Fibroblast of lung (primary cell): Measurements from ENCODE around the gene FRMPD3.

Experiments used
- CTCF ChIP-seq, 2 donors: IDR thresholded peaks in 1 of 2; conservative IDR thresholded peaks in 1 of 2; 1 replicate in 1 of 2; 2 replicates in 1 of 2; pipeline ENCODE4 v1.5.1; 2011 to 2012; ENCODE audit warnings: low read length in 2 of 2, control low read depth in 1 of 2, inconsistent platforms in 1 of 2, low read depth in 1 of 2, mild to moderate bottlenecking in 1 of 2
- EZH2 ChIP-seq: IDR thresholded peaks from 2 replicates; pipeline ENCODE4 v1.5.1; 2012; ENCODE audit warnings: low read length, control low read depth, mild to moderate bottlenecking; ENCODE audit errors: missing control alignments

- TF ChIP-seq CTCF (conservative IDR thresholded peaks at IDR 0.05 in 1 of 2, IDR thresholded peaks at IDR 0.05 in 1 of 2; ENCODE audit: low read depth in 1 of 2, low read length in 2 of 2) = no peak
- TF ChIP-seq EZH2 = no peak
Measured at GRCh38 chrX:107445146-107445545, 4.3 kb upstream of the FRMPD3 start.
